CD14-positive monocyte (primary cell): ENCODE data around the gene CCDC8. TPM values are rescaled to one million over a fixed set of nuclear protein-coding genes. Genes with fewer than 3 reads are reported as not detected.

Experiments used
- DNase-seq, 3 donors: peaks; one replicate each; pipeline ENCODE4 v3.0.0-alpha.2; 2011 to 2022
- H2AFZ ChIP-seq: 2 replicates; pipeline ENCODE4 v1.6.0; 2012; ENCODE audit warnings: mild to moderate bottlenecking, low read depth, low read length, inconsistent platforms; ENCODE audit not compliant: insufficient read depth, poor library complexity, severe bottlenecking
- H3K27ac ChIP-seq, 2 donors: 1 replicate in 1 of 2; 2 replicates in 1 of 2; pipeline ENCODE4 v1.5.1; 2012 to 2013; ENCODE audit warnings: low read length in 2 of 2, control low read depth in 1 of 2, inconsistent platforms in 1 of 2, low read depth in 1 of 2, mild to moderate bottlenecking in 1 of 2
- H3K27me3 ChIP-seq, 2 donors: one replicate each; pipeline versions ENCODE4 v1.6.0 to v1.6.1; 2011 to 2013; ENCODE audit warnings: low read length in 2 of 2; ENCODE audit not compliant: control insufficient read depth in 2 of 2, insufficient read depth in 2 of 2
- H3K36me3 ChIP-seq, 2 donors: replicated peaks in 1 of 2; 1 replicate in 1 of 2; 2 replicates in 1 of 2; pipeline versions ENCODE4 v1.5.1 to v1.6.1; 2012 to 2013; ENCODE audit warnings: low read length in 2 of 2, control low read depth in 1 of 2, inconsistent platforms in 1 of 2, mild to moderate bottlenecking in 1 of 2; ENCODE audit not compliant: insufficient read depth in 2 of 2, control insufficient read depth in 1 of 2
- H3K4me1 ChIP-seq, 2 donors: 1 replicate in 1 of 2; 2 replicates in 1 of 2; pipeline versions ENCODE4 v1.5.1 to v1.6.1; 2012 to 2013; ENCODE audit warnings: low read length in 2 of 2, control low read depth in 1 of 2, inconsistent platforms in 1 of 2, mild to moderate bottlenecking in 1 of 2, moderate library complexity in 1 of 2; ENCODE audit not compliant: insufficient read depth in 2 of 2, control insufficient read depth in 1 of 2
- H3K4me2 ChIP-seq: replicated peaks from 2 replicates; pipeline ENCODE3; 2012; ENCODE audit warnings: low read length, moderate library complexity, mild to moderate bottlenecking; ENCODE audit not compliant: poor library complexity, severe bottlenecking; ENCODE audit errors: extremely low read depth
- H3K4me3 ChIP-seq, 3 experiments: fragments of 200-600 bp in 1 of 3; sonication (generic) in 1 of 3; replicated peaks in 1 of 3; 1 replicate in 2 of 3; 2 replicates in 1 of 3; pipeline ENCODE4 v1.5.1; 2011 to 2013; ENCODE audit warnings: low read length in 3 of 3, mild to moderate bottlenecking in 3 of 3, control low read depth in 2 of 3, low read depth in 2 of 3, inconsistent platforms in 1 of 3, moderate library complexity in 1 of 3
- H3K79me2 ChIP-seq: 2 replicates; pipeline ENCODE4 v1.6.0; 2012; ENCODE audit warnings: mild to moderate bottlenecking, control low read depth, inconsistent platforms, low read length, moderate library complexity; ENCODE audit not compliant: insufficient read depth
- H3K9ac ChIP-seq: 2 replicates; pipeline ENCODE4 v1.6.0; 2017; ENCODE audit warnings: low read length, mild to moderate bottlenecking; ENCODE audit not compliant: insufficient read depth, poor library complexity, severe bottlenecking
- H3K9me3 ChIP-seq, 2 donors: replicated peaks in 1 of 2; 1 replicate in 1 of 2; 2 replicates in 1 of 2; pipeline versions ENCODE4 v1.5.1 to v1.6.1; 2012 to 2013; ENCODE audit warnings: low read length in 2 of 2, control low read depth in 1 of 2; ENCODE audit not compliant: control insufficient read depth in 1 of 2, insufficient read depth in 1 of 2
- H4K20me1 ChIP-seq: 2 replicates; pipeline ENCODE4 v1.6.0; 2012; ENCODE audit warnings: mild to moderate bottlenecking, low read length, control low read depth, moderate library complexity; ENCODE audit not compliant: insufficient read depth
- H3K27ac Mint-ChIP-seq, 7 donors: one replicate each; pipeline ENCODE4 v1.8.0; 2020; ENCODE audit warnings: mild to moderate bottlenecking in 7 of 7, mixed read lengths in 7 of 7, moderate library complexity in 6 of 7, inconsistent platforms in 2 of 7
- H3K27me3 Mint-ChIP-seq, 3 donors: one replicate each; pipeline ENCODE4 v1.8.0; 2021 to 2022; ENCODE audit warnings: low read depth in 3 of 3, mild to moderate bottlenecking in 3 of 3, mixed read lengths in 3 of 3, moderate library complexity in 3 of 3, inconsistent platforms in 1 of 3
- H3K36me3 Mint-ChIP-seq, 2 donors: one replicate each; pipeline ENCODE4 v1.8.0; 2020; ENCODE audit warnings: mixed read lengths in 2 of 2, inconsistent platforms in 1 of 2, mild to moderate bottlenecking in 1 of 2
- H3K4me1 Mint-ChIP-seq: one replicate; pipeline ENCODE4 v1.8.0; 2020; ENCODE audit warnings: mild to moderate bottlenecking, mixed read lengths
- H3K4me3 Mint-ChIP-seq, 2 donors: one replicate each; pipeline ENCODE4 v1.8.0; 2020; ENCODE audit warnings: mild to moderate bottlenecking in 2 of 2, mixed read lengths in 2 of 2, moderate library complexity in 1 of 2
- H3K9me3 Mint-ChIP-seq, 7 donors: one replicate each; pipeline ENCODE4 v1.8.0; 2020 to 2022; ENCODE audit warnings: mixed read lengths in 7 of 7, mild to moderate bottlenecking in 6 of 7, moderate library complexity in 6 of 7, inconsistent platforms in 2 of 7
- WGBS: methylation state at CpG from one replicate; pipeline ENCODE4 v1.1.5; 2013; ENCODE audit warnings: missing lambda C conversion rate; ENCODE audit not compliant: insufficient coverage; 5-methylcytosine and 5-hydroxymethylcytosine counted together
- intact Hi-C, 2 donors: fragments of 100-400 bp; cut with micrococcal nuclease; formaldehyde crosslinking; loops; one replicate each; pipeline versions ENCODE4 v1.15.0 to v1.15.1; 2023
- polyA plus RNA-seq, 3 donors: library from polyadenylated mRNA; depleted of rRNA in 1 of 3; unstranded in 2 of 3; stranded (reverse) in 1 of 3; fragments of 300-500 nt in 2 of 3; fragments of >200 nt in 1 of 3; fragmentation: Illumina TruSeq in 2 of 3; gene quantifications; 1 replicate in 2 of 3; 2 replicates in 1 of 3; pipeline ENCODE4 v1.2.3, GENCODE V29; 2012 to 2021
- TF ChIP-seq, protein P1 (sequence below): fragments of 200-600 bp; IDR thresholded peaks from one replicate; pipeline ENCODE4 v1.8.0; 2022; ENCODE audit warnings: antibody characterized with exemption, mild to moderate bottlenecking

Gene CCDC8
- polyA plus RNA-seq, 3 donors: not detected

DNA sequence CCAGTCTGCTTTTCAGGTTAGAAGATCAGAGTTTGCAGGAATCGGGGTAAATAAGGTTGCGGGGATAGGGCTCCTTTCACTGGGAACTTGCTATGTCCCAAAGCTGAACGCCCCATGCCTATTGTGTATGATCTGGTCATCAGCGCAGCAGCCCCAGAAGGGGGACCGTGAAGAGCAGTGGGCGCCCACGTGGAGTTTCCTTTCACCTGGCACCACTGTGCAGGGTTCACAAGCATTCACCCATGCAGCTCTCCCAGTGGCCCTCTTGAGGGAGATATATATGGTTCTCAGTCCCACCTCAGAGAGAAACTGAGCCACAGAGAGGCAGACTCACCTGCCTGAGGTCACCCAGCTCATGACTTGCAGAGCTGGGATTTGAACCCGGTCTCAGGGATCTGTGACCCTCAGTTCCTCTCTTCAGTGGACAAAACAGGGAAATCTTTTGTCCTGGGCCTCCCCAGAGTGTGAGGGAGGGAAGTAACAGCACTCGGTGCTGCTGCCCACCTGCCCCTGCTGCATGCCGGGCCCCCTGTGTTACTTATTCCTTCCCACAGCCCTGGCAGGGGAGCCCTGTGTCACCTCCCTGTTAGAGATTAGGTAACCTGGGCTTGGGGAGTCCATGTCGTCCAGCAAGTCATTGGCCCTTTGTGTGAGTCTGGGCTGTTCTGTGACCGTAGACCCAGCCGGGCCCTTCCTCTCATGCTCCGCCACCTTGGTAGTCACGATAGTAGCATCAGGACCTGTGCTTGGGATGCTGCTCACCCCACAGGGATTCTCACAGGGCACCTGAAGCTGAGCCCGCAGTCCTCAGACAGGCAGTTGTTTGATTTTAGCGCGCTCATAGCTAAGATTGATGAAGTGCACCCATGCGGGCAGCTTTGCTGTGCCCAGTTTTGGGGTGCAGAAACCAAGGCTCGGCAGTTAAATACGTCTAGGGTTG lies 38.6 kb downstream of the CCDC8 start:
- H3K36me3 ChIP-seq: peaks cover 44 to 67% of the 10 kb centered on the region in 2 donors
- H3K9ac ChIP-seq: no peak overlapping the region
- Mint-ChIP-seq H3K4me3 (no peak overlapping the region), H3K27ac (peak overlapping the region in 1 of 7 donors; percentile 54), H3K27me3 (peaks cover 0 to 3% (median 2%) of the 10 kb centered on the region in 3 donors), H3K36me3 (peaks cover 48 to 52% of the 10 kb centered on the region in 2 donors), H3K4me1 (no peaks in the 10 kb centered on the region), H3K9me3 (peaks cover 0 to 1% (median 0%) of the 10 kb centered on the region in 7 donors)
- H3K79me2 ChIP-seq: peaks cover 13% of the 10 kb centered on the region
- H3K4me1 ChIP-seq: no peaks in the 10 kb centered on the region
- peaks cover 15% of the 10 kb centered on the region for H4K20me1 ChIP-seq
- intact Hi-C loops: no loop called here
- H3K4me2 ChIP-seq: no peak overlapping the region
- TF ChIP-seq, protein P1, sequence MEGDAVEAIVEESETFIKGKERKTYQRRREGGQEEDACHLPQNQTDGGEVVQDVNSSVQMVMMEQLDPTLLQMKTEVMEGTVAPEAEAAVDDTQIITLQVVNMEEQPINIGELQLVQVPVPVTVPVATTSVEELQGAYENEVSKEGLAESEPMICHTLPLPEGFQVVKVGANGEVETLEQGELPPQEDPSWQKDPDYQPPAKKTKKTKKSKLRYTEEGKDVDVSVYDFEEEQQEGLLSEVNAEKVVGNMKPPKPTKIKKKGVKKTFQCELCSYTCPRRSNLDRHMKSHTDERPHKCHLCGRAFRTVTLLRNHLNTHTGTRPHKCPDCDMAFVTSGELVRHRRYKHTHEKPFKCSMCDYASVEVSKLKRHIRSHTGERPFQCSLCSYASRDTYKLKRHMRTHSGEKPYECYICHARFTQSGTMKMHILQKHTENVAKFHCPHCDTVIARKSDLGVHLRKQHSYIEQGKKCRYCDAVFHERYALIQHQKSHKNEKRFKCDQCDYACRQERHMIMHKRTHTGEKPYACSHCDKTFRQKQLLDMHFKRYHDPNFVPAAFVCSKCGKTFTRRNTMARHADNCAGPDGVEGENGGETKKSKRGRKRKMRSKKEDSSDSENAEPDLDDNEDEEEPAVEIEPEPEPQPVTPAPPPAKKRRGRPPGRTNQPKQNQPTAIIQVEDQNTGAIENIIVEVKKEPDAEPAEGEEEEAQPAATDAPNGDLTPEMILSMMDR: no peak
- H3K9me3 ChIP-seq: no peaks in the 10 kb centered on the region
- no peak overlapping the region for H3K4me3 ChIP-seq
- no peak for DNase-seq
- WGBS: 92% methylated on average over 16 of the region's 21 CpGs
- no peak overlapping the region for H3K27ac ChIP-seq
- no peak overlapping the region for H2AFZ ChIP-seq
- no peaks in the 10 kb centered on the region for H3K27me3 ChIP-seq

DNA sequence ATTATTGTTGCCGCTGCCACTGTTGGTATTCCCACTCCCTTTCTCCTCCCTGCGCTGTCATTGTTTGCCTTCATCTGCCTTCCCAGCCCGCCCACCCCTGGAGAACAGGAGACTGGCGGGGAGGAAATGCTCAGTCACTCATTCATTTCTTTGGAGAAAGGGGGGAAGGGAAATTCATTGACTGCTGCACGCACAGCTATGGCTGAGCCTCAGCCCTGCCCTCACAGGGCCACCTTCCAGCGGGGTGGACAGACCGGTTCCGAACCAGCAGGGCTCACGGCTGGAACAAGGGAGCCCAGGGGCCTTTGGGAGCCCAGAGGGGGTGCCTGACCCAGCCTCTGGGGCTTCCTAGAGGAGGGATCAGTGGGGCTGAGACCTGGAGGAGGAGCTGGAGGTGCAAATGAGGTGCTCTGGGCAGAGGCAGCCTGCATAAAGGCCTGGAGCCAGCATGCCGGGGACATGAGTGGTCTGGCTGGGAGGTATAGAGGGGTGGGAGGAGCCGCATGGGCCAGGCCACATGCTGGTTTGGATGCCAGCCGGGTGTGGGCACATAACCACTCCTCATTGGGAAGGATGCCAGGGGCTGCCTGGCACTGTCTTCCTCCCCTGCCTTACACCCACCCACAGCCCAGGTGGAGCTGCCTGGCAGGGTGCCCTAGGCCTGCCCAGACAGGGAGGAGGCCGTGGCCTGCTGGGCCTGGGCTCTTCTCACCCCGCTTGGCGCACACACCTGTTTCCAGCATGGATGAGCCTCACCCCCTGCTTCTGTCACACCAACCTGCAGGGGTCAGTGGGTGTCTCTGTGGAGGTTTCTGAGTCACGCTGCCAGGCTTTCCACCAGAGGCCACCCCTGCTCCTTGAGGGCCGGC lies 39.6 kb downstream of the CCDC8 start:
- 73% methylated on average over 10 of the region's 17 CpGs for WGBS
- Mint-ChIP-seq H3K4me3 (no peak overlapping the region), H3K27ac (peak overlapping the region in 1 of 7 donors; percentile 6), H3K4me1 (no peaks in the 10 kb centered on the region), H3K27me3 (peaks cover 0 to 3% (median 2%) of the 10 kb centered on the region in 3 donors), H3K36me3 (peaks cover 45 to 46% of the 10 kb centered on the region in 2 donors), H3K9me3 (peaks cover 0 to 1% (median 0%) of the 10 kb centered on the region in 7 donors)
- DNase-seq: no peak
- peaks cover 41 to 62% of the 10 kb centered on the region in 2 donors for H3K36me3 ChIP-seq
- intact Hi-C loops: no loop called here
- H2AFZ ChIP-seq: no peak overlapping the region
- TF ChIP-seq, protein P1: no peak
- no peak overlapping the region for H3K4me2 ChIP-seq
- H3K4me3 ChIP-seq: no peak overlapping the region
- no peaks in the 10 kb centered on the region for H3K4me1 ChIP-seq
- peaks cover 19% of the 10 kb centered on the region for H4K20me1 ChIP-seq
- H3K79me2 ChIP-seq: peaks cover 13% of the 10 kb centered on the region
- no peak overlapping the region for H3K27ac ChIP-seq
- H3K9me3 ChIP-seq: no peaks in the 10 kb centered on the region
- H3K9ac ChIP-seq: no peak overlapping the region
- H3K27me3 ChIP-seq: no peaks in the 10 kb centered on the region
